OCI-LY7 (cell line): Measurements from ENCODE around the gene DST.

Experiments
- CTCF ChIP-seq: fragments of 200-600 bp; sonication (generic); conservative IDR thresholded peaks from 2 replicates; pipeline ENCODE4 v1.5.1; 2014; ENCODE audit warnings: mild to moderate bottlenecking, antibody characterized with exemption, low read length, moderate library complexity, mixed read lengths
- EZH2phosphoT487 ChIP-seq: fragments of 200-600 bp; sonication (generic); IDR thresholded peaks from 2 replicates; pipeline ENCODE4 v1.6.1; 2018; ENCODE audit warnings: low read depth, borderline replicate concordance, mild to moderate bottlenecking, mixed run types, antibody characterized with exemption, low read length, moderate library complexity, mixed read lengths

GRCh38 chr6:56456785-56457184, 185.9 kb downstream of the DST start:
- no peak for TF ChIP-seq CTCF
- TF ChIP-seq EZH2phosphoT487, result no peak
